NCI-H345 treated with DMSO at 0.1 percent for 48 hours (cell line): Measurements from ENCODE around the gene CHMP1A.
"Not testable (repeated sequence)": the region's sequence is repeated elsewhere in the genome, so short reads cannot be mapped to it uniquely, and the experiment has no call there.

Experiments used
- DNase-seq: peaks from one replicate; lab custom pipeline; 2025; ENCODE audit not compliant: unreplicated experiment; lab: John Stamatoyannopoulos, UW

The CHMP1A gene

GRCh38 chr16:89693289-89693731, 35.8 kb upstream of the CHMP1A start:
- no peak for DNase-seq

GRCh38 chr16:89691986-89692569, 34.6 kb upstream of the CHMP1A start:
- DNase-seq = no peak

- DNase-seq = no peak
Measured at GRCh38 chr16:89691231-89691985, 33.9 kb upstream of the CHMP1A start.

GRCh38 chr16:89690392-89690901, 32.9 kb upstream of the CHMP1A start:
- no peak for DNase-seq

GRCh38 chr16:89689621-89690020, 32.1 kb upstream of the CHMP1A start:
- not testable (repeated sequence) for DNase-seq

DNA sequence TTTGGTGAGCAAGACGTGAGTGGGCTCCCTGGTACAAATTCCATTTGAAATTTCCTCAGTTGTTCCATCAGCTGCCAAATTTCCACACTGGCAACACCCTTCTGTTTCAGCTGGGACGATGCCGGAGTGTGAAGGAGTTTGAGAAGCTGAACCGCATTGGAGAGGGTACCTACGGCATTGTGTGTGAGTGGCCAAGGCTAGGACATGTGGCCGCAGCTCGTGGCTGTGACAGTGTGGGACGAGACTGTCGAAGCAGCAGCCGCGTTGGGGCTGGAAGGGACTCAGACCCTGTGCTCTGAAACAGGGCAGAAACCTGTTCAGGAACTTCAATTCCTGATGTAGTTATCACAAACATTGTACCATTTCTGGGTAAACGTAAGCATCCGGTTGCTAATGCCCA, 31.6 kb upstream of the CHMP1A start:
- no peak for DNase-seq

DNA sequence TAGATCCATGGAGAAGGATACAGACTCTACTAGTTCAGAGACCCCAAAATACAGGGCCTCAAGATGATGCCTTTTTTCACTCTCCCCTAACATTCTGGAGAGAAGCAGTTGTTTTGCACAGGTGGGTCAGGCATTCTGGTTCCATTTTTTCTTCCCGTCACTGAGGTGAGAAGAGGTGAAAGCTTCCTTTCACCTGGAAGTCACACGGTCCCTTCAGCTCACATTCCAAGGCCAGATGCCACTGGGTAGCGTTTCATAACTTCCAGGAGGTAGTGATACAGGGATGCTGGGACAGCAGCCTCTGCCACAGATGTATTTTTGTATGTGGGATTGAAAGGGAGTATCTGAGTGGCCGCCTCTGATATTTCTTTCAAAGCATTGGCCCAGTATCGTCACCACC, 30.9 kb upstream of the CHMP1A start:
- no peak for DNase-seq

DNA sequence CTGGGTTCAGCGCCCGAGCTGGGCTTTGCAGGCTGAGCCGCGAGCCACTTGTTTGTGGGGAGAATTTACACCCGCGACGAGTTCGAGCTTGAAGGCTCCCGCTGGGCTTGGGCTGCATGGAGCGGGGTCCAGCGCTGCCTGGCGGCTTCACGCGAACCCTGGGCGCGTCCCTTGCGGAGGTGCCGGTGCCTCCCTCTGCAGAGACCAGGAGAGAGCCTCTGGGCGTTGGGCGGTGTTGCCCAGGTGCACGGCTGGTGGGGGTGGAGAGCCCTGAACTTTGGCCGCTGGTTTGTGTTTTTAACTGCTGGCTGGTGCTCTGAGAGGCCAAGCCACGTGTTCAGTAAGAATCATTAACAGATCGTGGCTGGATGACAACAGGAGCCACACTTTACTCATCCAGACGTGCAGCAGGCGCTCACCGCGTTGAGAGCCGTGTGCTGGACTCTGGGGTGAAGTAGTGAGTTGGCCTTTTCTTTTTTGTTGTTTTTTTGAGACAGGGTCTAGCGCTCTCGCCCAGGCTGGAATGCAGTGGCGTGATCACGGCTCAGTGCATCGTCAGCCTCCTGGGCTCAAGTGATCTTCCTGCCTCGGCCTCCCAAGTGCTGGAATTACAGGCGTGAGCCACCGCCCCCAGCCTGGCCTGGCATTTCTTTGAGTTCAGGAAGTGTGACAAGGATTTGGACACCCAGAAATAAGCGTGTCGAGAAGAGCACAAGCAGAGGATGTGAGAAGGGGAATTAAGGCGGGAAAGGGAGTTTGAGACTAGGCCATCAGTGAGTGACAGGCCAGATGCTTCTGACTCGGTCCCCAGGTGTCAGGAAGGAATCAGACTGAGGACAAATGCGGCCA, 29.8 kb upstream of the CHMP1A start:
- DNase-seq = no peak

DNA sequence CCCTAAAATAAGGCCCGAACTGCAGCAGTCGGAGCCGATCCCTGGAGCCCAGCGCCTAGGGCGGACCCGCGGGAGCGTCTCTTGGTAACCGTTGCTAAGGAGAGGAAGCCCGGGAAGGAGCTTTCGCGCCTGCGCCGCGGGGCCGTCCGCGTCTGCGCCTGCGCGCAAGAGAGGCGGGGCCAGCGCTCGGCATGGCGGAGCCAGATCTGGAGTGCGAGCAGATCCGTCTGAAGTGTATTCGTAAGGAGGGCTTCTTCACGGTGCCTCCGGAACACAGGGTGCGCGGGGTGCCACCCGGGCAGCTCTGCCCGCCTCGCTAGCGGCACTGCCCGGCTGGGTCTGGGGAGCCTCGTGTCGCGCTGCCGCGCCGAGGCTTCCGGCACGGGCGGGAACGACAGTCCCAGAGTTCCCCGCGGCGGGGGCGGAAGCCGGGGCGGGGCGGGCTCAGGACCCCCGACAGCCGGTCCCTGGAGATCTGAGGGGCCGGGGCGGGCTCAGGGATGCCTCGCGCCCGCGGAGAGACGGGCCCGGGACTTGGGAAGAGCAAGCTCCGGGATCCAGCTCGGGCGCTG, 29.1 kb upstream of the CHMP1A start, which contains the start of gene CDK10:
CDK10 (plus strand) TSS at position 170 of the 572 bp plus-strand sequence; CDS start at position 192, 22 bp downstream.
- DNase-seq = peak; percentile 80

DNA sequence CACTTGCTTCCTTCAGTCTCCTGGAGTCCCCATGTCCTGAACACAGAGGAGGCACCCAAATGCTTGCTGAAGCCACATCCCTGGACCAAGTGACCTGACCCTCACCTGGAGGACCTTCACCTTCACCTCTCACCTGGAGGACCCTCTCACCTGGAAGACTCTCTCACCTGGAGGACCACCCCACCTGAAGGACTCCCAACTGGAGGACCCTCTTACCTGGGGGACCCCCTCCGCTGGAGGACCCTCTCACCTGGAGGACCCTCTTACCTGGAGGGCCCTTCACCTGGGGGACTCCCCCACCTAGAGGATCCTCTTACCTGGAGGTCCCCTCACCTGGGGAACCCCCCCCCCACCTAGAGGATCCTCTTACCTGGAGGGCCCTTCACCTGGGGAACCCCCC, 28.4 kb upstream of the CHMP1A start:
- no peak for DNase-seq

DNA sequence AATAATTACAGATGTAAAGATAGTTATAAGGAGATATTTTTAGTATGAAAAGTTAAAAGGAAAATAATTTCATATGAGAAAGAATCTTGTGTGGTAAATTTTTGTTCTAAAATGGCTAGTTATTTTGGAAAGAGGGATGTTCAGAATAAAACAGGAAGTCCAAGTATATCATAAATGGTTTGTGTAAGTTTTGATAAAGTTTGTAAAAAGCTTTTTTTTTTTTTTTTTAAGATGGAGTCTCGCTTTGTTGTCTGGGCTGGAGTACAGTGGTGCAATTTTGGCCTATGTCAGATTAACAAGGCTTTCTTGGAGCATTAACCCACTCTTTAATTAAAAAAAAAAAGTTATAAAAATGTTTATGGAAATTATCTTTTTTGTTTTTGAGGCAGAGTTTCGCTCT, 20.8 kb upstream of the CHMP1A start:
- no peak for DNase-seq

- no peak for DNase-seq
Measured at GRCh38 chr16:89672177-89672941, 14.9 kb upstream of the CHMP1A start.

DNA sequence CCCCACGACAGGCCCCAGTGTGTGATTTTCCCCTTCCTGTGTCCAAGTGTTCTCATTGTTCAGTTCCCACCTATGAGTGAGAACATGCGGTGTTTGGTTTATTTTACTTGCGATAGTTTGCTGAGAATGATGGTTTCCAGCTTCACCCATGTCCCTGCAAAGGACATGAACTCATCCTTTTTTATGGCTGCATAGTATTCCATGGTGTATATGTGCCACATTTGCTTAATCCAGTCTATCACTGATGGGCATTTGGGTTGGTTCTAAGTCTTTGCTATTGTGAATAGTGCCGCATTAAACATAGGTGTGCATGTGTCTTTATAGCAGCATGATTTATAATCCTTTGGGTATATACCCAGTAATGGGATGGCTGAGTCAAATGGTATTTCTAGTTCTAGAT, 14.1 kb upstream of the CHMP1A start:
- DNase-seq = not testable (repeated sequence)

- no peak for DNase-seq
Measured at GRCh38 chr16:89670496-89671431, 13.3 kb upstream of the CHMP1A start.

GRCh38 chr16:89669755-89670154, 12.2 kb upstream of the CHMP1A start:
- DNase-seq = no peak

GRCh38 chr16:89668790-89669158, 11.3 kb upstream of the CHMP1A start:
- no peak for DNase-seq

- DNase-seq = no peak
Measured at GRCh38 chr16:89667633-89668032, 10.1 kb upstream of the CHMP1A start.

GRCh38 chr16:89667000-89667399, 9.5 kb upstream of the CHMP1A start:
- DNase-seq = not testable (repeated sequence)

- not testable (repeated sequence) for DNase-seq
Measured at GRCh38 chr16:89664238-89664637, 6.7 kb upstream of the CHMP1A start.
